Renal cortex interstitium (tissue), 11 donors: ENCODE results near the gene ADAMTS14. TPM values are rescaled to one million over a fixed set of nuclear protein-coding genes. Genes with fewer than 3 reads are reported as not detected.

Experiments
- DNase-seq, 11 donors: peaks; one replicate each; pipeline ENCODE4 v3.0.0-alpha.2; 2013; ENCODE audit warnings: low read depth in 9 of 11, low spot score in 4 of 11; ENCODE audit errors: extremely low read depth in 1 of 11
- polyA plus RNA-seq, 3 donors: library from polyadenylated mRNA; unstranded; fragments of 120-200 nt; gene quantifications; one replicate each; pipeline ENCODE4 v1.2.1, GENCODE V29; 2013; ENCODE audit not compliant: insufficient read length in 3 of 3

The ADAMTS14 gene
- polyA plus RNA-seq, 3 donors: 1.1 to 2.0 (median 1.2) TPM

DNA sequence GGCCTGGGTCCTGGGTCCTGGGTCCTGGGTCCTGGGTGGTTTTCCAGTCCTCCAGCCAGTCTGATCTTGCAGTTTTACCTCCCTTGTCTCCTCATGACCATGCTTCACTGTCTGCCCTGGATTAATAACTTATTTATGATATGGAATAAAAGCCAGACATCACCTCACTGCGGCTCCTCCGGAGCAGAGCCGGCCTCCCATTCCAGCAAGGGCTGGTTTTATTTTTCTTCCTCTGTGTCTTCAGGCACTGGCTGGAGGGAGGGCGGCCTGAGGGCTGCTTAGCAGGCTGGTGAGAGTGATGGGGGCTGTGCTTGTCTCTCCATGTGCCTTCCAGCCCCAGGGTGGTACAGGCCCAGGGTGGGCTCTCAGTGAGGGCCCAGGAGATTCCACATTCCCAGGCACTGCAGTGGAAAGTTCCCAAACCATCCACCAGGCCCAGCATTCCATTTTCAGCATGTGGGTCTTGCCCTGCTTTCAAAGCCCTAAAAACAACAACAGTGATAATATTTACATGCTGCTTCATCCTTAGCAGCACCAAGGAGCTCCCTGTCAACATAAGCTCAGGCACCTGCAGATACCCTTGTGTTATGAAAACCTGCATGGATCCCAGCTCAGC, 12.6 kb downstream of the ADAMTS14 start:
- DNase-seq: no peak

DNA sequence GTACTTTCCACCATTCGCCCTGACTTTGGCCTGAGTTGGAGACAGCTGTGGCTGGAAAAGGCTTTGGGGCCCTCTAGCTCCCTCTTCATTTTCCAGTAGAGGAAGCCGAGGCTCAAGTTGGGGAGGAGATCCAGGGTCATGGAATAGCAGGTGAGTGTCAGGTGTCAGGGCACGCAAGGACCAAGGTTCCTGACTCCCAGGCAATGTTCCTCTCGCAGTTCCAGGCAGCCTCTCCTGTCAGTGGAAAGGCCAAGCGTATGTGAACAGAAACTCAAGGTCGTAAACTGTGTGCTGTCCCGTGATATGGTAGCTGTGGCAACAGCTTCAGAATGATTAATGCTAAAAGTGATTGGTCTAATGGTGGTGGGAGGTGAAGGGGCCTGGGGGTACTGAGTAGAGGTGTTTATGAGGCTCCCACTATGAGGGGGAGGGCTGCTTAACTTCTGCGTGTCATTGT, 13.2 kb downstream of the ADAMTS14 start:
- DNase-seq: peak in 1 of 11 donors; percentile 27

DNA sequence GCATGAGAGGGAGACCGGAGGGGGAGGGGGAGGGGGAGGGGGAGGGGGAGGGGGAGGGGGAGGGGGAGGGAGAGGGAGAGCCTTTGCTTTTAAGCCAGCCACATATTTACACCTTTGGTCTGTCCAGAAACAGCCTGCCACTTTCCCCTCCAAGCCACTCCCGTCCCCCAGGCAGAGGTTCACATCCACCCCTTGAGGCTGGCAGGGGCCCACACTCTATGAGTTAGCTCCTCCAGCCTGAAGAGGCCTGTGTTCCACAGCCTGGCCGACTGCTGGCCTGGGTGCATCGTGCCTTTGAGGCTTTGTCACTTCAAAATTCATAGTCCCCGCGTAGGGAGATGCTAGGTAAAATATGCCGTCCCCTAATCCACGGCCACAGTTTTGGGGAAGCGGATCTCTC, 16.5 kb downstream of the ADAMTS14 start:
- no peak for DNase-seq

DNA sequence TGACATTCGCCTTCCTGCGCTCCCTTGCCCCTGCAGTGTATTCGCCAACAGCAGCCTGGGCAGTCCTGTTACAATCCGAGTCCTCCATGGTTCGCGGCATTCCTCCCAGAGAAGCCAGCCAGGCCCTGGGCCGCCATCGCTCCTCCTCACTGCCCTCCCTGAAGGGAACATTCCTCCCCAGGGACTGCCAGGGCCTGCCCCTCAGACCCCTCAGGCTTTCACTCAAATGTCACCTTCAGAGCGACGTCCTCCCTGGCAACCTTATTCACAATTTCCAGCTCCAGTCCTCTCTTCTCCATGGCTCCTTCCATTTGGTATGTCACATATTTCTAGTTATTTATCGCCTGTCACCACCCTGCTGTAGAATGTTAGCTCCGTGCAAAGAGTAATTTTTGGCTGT, 17.4 kb downstream of the ADAMTS14 start:
- no peak for DNase-seq

DNA sequence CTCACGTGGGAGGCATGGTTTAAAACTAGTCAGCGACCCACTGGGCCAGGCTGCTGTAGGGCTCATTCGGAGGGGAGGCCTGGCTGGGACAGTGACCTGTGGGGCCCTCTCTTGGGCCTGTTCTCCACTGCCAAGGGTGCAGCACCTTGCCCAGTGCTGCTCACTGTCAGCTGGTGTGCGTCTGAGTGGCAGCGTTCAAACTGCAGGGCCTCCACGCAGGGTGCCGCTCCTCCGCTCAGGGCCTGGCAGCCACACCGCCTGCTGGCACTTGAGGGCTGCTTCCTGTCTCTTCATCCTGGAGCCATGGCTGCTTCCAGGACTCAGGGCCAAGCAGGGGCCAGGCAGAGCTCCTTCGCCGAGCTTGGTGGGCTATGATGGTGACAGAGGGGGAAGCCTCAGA, 18.3 kb downstream of the ADAMTS14 start:
- DNase-seq: no peak

DNA sequence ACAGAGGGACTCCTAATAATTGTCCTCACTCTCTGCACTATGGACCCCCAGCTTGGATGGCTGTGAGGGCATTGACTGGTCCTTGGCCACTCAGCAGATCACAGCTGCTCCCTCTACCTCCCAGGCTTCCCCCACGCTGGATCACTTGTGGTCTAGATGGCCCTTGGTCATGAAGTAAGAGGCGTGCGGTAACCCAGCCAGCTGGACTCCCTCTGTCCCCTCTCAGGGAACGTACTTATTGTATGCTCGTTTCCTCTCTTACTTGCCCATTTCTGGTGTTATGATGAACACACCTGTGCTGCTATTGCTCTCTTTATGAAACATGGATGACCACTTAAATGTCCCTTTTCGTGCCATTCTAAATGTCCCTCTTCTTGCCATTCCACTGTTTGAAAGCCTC, 19.3 kb downstream of the ADAMTS14 start:
- no peak for DNase-seq

DNA sequence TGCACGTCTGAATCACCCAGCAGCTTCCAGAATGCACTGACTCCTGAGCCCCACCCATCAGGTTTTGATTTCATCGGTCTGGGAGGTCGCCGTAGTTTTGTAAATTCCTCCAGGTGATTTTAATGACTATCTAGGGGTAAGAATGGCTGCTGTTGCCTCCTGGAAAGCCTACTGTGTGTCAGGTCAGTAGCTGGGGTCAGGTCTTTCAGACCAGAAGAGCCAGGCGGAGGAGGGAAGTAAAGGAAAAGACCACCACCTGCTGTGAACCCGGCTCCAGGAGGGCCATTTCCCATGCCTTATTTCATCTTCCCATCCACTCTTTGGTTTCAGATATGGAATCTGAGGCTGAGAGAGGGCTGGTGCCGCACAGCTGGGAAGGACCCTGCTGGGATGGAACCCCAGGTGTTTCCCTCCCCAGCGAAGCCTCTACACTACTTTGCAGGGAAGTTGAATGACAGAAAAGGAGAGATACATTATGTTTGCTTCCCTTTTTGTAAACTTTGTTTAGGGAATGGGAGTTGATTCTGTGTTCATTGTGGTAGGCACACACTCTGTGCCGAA, 19.8 kb downstream of the ADAMTS14 start:
- DNase-seq: no peak

DNA sequence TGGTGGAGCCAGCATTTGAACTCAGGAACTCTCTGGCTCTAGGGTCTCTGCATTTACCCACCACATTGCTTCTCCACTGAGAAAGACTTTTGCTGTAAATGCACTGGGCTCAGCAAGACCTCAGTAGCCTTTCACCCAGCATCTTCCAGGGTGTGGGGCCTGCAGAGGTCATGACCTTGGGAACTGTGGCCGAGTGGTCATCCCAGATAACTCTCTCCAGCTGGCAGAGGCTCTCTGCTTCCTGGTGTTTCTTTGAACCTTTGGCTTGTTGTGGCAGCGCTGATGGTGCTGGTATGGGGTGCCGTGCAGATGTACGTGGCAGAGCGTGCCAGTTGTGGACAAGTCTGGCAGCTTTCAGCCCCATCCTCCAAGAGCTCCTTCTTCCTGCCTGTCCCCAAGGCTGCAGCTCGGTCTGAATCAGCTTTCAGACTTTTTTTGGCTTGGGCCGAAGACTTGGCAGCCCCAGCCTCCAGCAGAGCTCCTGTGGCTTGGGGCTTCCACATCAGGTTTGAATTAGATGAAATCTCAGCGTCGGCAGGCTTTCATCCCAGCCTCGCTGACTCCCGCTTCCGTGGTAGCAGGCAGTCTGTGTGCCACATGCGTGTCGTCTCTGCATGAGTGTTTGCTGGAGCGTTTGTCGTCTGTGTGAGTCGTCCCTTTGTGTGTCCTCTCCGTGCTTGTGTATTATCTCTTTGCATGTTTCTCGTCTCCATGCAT, 21.5 kb downstream of the ADAMTS14 start:
- DNase-seq: no peak

DNA sequence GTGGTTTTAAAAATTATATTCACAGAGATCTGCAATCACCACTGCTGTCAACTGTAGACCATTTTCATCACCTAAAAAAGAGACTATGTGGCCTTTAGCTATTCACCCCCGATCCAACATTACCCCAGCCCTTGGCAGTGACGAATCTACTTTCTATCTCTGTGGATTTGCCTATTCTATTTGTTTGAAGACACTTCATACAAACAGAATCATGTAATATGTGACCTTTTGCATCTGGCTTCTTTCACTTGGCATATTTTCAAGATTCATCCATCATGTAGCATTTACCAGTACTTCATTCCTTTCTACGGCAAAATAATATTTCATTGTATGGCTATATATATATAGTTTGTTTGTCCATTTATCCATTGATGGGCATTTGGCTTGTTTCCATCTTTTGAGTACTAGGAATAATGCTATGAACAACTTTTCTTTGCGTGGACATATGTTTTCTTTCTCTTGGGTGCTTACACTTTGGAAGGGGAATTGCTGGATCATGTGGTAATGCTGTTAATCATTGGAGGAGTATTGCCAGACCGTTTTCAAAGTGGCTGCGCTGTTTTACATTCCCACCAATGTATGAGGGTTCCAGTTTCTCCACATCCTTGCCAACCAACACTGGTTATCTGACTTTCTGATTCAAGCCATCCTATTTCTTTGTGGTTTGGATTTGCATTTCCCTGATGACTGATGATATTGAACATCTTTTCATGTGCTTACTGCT, 22.3 kb downstream of the ADAMTS14 start:
- no peak for DNase-seq

DNA sequence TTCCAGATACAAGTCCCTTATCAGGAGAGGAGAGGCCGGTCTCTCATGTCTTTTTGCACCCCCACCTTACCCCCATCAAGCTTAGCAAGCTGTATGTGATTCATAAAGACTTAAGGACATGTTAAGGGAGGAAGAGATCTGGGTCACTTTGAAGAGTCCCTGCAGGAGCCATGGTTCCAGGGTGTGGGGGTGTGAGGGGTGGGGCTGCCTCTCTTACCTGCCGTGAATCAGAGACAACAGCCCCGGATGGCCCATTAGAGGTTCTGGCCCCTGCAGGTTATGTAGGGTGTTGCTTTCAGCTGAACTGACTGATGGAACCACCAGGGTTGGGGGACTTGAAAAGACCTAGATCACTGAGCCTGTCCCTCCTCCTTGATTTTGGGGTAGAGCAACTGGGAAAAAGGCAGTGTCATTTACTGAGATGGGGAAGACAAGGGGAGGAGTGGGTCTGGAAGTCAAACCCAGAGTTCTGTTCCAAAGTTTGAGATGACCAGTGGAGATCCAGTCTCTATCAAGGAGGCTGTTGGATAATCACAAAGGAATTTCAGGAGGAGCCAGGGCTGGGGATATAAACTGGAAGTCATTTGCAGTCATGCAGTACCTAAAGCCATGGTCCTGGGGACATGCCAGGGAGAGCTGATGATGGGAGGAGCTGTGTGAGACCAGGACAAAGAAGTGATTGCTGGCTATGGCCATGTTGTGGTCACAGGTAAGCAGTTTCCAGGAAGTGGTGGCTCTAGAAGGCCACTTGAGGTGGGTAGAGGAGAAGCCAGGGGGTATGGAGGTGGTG, 23.1 kb downstream of the ADAMTS14 start:
- DNase-seq: no peak

DNA sequence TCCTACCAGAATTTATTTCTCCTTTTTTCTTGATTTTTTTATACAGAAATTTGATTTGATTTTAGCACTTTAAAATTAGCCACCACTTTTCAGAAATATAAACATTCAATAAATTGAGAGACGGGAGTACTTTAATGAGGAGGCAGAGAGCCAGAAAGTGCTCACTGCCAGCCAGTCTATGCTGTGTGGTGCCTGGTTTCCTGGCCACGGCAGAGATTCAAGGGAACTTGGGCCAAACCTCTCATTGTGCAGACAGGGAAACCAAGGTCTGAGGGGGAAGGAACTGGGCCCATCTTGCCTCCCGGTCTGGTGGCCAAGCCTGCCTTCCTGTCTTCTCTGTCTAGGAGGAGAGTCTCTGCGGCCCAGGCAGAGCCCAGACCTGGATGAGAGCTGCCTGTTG, 25.9 kb downstream of the ADAMTS14 start:
- no peak for DNase-seq

DNA sequence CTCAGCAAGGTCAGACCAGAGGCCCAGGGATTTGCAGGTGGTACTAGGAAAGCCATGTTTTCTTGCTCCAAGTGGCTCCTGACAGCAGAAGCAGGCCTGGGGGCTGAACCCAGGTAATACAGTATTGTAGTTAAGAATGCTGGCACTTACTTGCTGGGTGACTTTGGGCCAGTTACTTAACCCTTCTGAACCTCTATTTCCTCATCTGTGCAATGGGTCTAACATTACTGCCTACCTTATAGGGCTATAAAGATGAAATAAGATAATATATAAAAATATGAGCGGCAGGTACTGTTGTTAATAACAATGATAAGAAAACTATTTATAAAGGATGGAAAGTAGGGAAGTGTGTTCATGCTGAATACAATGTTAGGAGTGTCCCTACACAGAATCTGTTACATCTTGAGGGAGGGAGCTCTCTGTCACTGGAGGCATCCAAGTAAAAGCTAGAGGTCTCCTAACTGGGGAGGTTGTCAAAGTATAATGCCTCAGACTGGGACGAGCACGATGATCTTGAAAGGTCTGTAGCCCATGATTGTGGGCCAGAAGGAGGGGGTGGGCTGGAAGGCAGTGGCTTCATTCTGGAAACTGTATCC, 26.9 kb downstream of the ADAMTS14 start:
- DNase-seq: no peak

DNA sequence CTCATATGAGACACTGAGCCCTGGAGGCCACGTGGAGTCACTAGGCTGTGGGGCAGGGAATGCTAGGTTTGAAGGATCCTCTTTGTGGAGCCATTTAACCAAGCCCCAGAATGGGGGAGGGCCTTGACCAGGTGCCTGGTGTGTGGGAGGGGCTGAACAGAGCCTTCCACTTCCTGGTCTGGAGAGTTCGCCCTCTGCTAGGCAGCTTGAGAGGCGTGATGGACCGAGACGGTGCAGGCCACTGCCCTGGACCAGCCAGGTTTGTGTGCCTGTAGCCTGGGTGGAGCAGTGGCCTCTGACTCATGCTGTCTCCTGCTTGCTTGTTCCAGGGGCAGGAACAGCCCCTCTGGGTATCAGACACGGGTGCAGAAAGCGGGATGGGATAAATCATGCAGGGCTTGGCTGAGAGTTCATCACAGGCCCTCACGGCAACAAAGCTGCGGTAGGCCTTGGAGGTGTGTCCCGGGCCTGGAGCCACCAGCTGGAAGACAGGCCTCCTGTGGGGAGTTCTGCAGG, 27.4 kb downstream of the ADAMTS14 start:
- no peak for DNase-seq

DNA sequence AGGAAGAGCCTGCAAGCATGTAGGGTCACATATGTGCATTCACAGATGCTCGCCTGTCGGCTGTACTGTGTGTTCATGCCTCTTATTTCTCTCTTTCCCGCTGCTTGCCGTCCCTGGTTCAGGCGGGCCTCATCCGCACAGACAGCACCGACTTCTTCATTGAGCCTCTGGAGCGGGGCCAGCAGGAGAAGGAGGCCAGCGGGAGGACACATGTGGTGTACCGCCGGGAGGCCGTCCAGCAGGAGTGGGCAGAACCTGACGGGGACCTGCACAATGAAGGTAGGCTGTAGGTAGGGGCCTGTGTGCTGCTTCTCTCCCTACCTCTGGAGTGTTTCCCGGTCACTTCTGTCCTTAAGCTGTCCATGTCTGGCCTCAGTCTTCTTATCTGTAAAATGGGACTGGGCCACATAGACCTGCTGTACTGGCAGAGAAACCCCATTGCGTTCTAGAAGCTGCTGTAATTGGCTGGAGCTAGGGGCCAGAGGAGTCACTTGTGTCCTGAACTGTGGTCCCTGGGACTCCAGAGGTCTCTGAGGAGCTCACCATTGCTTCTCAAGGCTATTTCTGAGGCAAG, 30.0 kb downstream of the ADAMTS14 start:
- DNase-seq: no peak

DNA sequence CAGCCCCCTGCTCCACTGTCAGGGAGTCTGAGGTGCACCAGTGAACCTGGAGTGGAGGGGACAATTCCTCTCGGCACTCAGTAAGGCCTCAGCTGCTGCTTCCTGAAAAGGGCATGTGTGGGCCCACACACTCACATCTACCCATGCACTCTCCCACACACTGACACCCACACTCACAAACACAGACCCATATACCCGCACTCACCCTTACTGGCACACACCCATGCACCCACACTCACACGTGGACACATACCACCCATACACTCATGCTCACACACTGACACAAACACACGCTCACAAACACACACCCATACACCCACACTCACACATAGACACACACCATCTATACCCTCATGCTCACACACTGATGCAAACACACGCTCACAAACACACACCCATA, 31.9 kb downstream of the ADAMTS14 start:
- no peak for DNase-seq

DNA sequence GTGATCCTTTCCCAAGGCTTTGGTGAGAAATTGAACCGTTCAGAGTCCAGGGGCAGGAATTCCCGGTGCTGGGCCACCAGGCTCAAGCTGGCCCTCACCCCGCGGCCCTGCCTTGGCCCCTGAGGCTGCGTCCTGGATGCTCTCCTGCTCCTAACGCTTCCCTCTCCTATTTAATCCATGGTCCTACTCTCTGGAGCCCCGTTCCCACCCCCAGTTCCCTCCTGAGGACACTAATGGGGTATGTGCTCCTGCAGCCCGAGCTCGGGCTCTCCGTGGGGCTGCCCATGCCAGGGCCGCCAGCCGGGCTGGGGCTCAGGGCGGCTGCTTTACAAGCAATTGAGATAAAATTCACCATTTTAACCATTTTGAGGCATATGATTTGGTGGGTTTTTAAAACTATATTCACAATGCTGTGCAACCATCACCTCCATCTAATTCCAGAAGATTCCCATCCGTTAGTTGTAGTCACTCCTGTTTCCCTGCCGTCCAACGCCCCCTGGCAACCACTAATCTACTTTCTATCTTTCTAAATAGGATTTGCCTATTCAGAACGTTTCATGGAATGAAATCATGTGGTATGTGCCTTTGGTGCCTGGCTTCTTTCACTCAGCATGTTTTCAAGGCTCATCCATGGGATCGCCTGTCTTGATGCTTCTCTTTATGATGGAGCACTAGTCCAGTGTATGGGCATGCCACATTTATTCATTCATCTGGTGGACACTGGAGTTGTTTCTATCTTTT, 33.0 kb downstream of the ADAMTS14 start:
- no peak for DNase-seq

DNA sequence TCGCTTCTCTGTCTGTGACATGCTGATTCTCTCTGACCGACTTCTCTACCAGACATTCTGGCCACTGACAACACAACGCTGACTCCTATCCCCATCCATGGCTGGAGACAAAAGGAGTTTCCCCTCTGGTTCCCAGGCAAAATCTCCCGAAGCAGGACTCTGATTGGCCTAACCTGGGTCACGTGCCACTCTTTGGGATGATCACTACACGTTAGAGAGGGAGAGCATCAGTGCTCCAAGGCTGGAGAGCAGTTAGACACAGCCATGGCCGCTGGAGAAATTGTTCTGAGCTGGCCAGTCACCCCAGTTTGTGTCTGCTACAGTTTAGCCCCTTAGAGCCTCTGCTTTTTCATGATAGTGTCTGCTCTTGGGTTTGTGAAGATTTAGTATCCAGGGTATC, 38.9 kb downstream of the ADAMTS14 start:
- no peak for DNase-seq

DNA sequence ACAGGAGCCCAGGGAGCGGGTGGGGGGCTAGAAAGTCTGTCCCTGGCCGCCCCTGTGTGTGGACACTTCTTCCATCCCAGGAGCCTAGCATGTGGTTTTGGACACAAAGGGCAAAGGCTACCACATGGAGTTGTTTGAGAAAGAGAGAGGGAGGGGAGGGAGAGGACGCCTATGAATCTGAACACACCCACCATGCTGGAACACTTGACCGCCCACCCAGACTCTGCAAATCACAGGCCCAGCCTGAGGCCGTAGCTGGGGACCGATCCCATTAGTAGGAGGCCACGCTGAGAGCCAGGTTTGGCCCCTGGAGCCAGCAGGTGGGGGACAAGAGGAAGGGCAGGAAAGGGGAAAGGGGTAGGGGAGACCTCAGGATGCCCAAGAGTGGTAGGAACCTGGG, 39.6 kb downstream of the ADAMTS14 start:
- DNase-seq: no peak
